GM21447 (cell line): ENCODE measurements around the gene IL9.

Source experiments
- ATAC-seq: cut with Tn5 transposase; IDR thresholded peaks from one replicate; pipeline ENCODE4 v1.9.1; 2021; ENCODE audit not compliant: unreplicated experiment

Gene IL9

DNA sequence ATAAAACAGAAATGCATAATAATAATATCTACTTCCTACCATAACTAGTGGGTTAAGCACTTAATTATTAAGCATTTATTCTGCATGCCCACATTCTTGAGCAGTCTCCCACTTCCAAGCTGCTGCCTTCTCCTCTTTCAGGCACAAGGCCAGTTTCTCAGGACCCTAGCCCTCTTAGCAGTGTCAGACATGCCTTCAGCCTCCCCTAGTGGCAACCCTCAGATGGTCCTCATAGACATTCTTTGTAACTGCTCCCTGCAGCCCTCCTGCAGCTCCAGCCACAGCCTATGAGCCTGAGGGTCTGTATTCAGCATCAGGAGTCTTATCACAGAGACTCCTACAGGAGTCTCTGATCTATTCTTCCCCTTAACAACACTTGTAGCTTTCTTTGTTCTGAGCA is 3.9 kb downstream of the IL9 start:
- ATAC-seq, result no peak

DNA sequence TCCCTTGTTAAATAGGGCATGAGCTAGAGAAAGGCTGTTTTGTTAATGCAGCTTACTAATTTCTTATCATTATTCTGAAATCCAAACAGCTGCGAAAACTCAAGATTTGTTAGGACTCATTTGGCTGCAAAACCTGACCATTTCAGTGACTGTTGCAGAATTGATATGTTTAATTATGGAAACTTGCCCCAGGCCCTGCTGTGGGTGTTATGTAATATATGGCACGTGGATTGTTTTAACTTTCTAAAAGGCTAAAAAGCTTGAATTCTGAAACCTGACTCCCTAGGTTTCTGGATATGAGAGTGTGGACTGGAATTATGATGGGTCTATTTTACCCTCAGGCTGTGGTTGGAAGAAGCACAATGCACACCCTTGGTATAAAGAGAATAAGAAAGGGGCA is 4.4 kb downstream of the IL9 start:
- ATAC-seq, result no peak

DNA sequence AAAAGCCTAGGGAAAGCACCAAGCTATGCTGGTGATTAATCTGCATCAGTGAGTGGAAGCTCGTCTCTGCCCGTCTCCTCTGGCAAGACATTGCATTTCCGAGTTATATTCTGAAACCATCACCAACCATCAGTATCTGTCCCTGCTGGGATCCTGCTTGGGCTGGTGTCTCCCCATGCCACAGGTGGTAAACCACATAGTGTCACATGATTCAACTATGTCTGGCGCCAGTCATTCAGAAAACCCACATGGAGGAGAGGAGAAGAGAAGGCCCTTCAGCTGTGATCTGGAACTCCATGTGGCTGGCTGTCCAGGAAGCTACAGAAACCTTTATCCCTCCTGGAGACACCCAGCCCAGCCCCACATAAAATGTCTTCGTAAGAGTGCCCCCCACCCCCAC is 4.8 kb downstream of the IL9 start:
- ATAC-seq, result peak; percentile 65

DNA sequence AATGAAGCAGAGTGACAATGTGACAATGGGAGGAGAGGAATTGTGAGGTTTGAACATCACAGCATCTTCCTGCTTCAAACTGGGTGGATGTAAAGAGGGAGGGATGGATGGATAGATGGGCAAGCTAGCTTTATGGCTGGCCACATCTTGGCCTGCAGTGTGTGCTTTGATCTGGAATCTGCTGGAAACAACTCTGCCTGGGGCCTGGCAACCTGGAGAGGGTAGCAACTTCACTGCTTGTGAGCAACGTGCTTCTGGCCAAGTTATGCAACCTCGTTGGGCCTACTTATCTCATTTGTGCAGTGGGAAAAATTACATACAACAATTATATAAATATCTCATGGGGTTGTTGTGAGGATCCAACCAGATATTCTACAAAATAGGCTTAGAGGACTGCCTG is 5.3 kb downstream of the IL9 start:
- ATAC-seq, result no peak

DNA sequence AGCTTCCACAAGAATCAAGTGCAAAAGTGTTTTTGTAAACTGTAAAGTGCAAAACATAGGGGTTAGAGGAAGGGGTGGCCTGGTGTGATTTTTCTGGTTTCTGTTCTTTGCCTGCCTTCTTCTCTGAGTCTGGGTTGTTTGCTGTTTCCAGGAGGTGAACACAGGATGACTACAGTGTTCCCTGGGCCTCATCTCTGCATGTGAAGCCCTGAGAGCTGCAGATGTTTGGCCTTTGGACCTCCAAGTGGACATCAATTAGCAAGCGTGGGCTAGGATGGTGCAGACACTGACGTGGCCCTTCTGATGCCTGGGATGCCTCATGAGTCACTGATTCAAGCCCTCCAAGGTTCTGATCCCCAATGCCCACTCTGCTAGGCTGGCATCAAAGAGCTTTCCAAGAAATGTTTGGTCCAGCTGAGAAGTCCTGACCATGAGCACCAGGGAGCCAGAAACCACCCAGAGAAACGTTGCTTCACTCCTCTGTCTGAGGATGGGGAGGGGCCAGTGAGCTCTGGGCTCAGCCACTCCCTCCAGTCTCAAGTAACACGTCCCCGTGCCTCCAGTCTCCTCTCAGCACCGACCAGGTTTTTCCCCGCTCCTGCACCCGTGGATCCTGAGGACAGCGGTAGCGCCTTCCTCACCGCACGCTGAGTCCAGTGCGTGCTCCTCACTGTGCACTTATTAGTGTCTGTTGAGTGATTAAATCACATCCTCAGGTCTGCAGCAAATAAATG is 7.6 kb downstream of the IL9 start:
- peak; percentile 7 for ATAC-seq

DNA sequence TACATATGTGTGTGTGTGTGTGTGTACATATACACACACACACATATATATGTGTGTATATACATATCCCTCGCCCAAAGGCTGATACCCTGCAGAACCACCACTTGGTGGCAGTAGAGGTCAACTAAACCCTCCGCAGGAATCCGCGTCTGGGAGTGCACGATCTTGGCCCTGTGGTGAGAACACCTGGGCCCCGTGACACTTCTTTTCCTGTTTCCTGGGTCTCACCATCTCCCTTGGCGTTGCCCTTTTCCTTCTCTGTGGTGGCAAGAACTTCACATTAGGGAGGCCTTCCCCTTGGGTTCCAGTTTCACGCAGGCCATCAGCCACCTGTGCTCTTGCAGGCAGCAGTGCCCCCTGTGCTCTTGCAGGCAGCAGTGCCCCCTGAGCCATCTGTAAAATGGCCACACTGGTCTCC is 8.2 kb downstream of the IL9 start:
- peak; percentile 91 for ATAC-seq

DNA sequence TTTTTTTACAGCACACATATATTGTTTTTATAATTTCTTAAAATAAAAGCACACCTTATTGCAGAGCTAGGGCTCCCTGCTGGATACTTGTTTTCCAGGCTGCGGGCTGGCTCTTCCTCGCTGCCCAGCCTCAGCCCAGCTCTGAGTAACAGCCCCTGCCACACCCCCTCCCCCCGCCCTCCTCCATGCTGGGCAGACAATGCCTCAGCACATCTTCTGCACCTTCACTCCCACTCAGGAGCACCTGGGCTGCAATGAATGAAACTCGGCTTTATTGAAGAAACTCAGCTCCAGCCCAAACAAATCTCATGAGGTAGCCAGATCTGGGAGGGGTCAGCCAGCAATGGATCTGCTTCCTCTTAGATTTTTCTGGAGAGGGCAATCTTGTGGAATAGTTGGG is 9.5 kb downstream of the IL9 start:
- no peak for ATAC-seq

DNA sequence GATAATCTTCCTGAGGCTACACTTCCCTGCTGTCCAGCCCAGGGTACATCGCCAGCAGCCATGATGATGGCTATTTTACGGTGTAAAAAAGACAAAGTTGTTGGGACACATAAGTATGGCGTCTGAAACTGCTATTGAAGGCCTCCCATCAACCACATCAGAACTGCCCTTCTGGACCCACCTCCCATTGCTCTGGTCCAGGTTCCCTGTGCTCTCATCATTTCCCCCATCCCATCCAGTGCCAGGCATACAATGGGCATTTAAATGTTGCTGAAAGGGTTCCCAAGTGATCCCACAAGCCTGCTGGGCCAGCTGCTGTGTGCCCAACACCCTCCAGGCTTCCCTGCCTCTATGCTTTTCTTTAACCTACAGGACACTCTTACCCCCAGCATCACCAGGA is 10.6 kb downstream of the IL9 start:
- no peak for ATAC-seq

DNA sequence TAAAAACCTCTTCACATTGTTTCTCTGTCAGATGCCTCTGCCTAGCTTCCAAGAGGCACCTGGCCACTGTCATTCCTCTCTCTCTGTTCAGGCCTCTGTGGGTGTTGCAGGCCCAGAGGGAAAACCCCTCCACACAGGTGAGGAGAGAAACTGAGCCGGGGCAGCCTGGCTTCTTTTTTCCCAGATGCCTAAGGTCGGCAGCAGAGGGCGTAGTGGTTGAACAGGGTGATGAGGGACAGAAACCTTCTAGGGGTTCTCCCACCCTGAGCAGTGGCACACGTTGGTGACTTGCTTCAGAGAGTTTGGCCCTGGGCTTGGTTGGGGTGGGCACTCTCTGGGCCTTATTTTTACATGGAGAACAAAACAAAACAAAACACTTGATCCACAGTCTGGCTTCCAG is 12.2 kb downstream of the IL9 start:
- no peak for ATAC-seq

DNA sequence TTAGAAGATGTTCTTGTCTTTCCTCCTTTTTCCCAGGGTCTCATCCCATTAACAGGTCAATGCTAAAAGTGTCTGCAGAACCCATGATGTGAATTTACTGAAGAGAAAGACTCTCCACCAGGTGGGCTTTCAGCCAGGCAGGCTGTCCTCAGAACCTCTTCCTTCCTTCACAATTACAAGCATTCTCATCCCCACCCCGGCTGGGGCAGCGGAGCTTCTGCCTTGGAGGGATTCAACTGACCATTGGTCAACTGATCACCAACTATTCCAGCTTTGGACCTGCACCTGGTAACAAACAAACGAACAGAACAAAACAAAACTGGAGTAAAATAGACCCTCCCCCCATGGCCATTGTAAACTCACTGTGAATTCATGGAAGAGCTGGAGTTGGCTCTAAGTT is 12.6 kb downstream of the IL9 start:
- ATAC-seq, result no peak

DNA sequence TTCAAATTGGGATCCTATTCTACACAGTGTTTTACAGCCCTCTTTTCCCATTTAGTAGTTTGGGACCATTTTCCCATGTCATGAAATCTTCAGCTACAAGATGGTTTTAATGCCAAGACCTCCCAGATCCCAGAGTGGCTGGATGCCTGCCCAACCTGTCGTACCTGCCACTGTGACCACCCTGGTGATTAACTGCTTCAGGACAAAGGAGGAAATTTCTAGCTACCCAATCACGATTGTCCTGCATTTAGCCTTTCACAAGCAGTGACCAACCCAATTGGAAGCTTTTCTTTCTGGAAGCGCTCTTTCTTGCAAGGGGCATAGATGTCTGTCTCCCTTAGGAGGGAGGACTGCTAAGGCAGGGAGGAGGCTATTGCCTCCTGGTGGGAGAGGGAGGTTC is 13.8 kb downstream of the IL9 start:
- no peak for ATAC-seq

DNA sequence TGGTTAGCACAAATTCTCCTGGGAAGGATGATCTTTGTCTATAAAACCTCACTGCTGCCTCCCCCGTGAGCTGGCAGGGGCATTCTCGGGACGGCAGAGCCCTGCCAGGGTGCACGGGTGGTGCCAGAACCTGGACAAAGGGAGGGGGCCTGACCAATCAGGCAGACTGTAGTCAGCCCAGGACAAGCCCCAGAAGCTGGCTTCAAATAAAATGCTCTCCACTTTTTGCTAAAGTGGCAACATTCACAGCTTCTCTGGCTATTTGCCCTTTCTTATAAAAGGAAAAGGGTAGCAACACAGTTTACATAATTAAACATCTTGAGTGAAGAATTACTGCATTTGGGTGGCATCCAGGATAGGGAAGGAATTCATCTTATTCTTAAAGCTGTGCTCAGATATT is 14.4 kb downstream of the IL9 start:
- ATAC-seq, result no peak

DNA sequence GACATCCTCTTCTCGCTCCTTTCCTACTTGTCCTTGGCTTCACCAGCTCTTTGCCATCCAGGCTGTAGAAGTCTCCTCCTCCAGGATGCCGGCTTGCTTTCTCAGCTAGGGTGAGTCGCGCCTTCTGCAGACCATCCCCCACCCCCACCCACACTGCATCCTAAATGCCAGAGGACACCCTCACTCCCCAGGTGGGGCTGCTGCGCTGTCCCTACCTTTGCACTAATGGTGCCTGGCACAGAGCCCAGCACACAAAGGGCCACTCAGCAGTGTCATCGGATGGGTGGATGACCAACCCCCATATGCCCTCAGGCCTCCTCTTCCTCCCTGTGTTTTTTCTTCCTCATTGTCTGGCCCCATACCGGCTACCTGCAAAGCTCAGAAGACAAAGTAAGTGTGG is 14.8 kb downstream of the IL9 start:
- ATAC-seq, result no peak

DNA sequence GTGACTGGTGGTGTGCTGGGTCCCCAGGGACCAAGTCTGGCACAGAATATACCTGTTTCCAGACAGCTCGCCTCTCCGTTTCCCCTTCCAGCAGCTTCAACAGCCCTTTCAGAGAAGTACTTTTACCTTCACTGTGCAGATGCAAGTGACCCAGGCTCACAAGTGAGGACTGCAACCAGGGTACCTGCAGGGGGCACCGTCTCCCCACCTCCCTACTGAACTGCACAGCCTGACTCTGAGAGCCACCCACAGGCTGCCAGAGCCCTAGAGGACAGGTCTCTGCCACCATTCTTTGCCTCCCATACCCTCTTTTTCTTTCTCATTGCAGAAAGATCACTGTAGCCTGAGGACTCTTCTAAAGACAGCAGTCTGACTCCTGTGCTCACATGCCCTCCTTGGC is 15.4 kb downstream of the IL9 start:
- ATAC-seq, result no peak

DNA sequence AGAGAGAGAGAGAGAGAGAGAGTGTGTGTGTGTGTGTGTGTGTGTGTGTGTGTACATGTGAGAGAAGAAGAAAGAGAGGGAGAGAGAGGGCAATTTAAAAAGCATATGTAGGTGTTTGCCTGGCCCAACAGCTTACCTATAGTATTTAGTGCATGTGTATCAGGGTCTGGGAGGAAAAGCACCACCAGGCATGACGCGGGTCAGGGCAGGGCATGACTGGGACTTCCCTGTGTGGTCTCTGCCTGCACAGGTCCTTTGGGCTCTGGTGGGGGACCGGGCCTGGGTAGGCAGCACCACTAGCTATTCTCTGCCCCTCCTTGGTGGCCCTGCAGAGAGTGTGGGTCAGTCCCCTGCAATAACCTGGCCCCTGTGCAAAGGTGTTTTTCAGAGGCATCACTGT is 16.1 kb downstream of the IL9 start:
- ATAC-seq, result no peak

DNA sequence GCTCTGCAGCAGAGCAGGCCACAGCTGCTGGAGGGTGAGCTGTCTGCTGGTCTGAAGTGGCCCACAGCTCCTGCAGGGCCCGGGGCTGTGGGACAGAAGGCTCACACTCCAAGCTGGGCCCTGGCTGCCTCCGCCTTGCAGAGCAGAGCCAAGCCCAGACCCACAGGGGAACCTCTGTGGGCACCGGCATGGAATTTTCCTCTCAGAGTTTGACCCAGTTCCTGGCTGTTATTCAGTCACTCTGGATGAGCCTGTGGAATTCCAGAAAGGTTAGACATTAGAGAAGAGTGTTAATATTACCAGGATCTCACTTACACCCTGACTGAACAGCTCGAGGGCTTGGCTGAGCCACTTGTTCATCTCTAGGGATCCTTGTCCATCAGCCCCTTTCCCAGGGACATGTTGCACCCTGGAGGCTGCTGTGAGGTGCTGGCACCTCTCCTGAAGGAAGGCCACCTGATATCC is 17.5 kb downstream of the IL9 start:
- ATAC-seq, result no peak

DNA sequence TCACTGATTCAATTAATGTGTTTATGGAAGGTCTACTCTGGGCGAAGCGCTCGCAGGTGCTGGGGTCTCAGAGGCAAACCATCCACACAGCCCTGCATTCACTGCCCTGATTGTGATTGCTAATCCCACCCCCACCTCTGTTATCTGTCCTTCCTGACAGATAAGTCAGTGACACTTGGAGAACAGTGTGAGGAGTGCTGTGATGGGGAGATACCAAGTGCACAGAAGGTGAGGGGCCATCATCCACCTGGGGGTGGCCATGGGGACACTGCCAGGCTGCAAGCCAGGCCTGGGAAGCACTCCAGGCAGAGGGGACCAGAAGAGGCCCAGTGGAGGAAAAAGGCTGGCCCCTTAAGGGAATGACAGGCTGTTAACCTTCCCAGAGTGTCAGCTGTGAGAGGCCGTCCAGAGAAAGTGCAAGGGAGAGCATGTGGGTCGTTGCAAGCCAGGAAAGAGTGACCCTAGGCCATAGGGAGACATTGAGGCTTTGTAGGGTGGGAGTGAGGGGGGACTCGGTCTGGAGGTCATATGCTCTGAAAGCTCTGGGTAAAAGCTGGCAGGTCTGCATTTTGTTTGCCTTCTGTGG is 18.0 kb downstream of the IL9 start:
- no peak for ATAC-seq

DNA sequence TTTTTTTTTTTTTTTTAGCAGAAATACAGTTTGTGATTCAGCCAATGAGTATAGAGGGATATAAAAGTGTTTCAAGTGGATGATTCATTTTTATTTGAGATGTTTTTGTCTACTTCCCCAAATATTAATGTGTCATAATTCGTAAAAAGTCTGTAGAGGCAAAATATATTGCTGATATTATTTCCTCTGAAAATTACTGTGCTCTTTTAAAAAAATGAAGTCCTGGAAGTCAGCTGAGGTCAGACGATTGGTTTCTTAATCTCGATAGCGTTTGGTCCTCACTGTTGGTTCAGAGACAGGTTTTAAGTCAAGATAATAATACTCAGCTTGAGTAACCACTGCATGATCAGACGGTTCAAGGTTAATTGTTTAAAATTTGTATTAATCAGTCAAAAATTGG is 19.5 kb downstream of the IL9 start:
- no peak for ATAC-seq

DNA sequence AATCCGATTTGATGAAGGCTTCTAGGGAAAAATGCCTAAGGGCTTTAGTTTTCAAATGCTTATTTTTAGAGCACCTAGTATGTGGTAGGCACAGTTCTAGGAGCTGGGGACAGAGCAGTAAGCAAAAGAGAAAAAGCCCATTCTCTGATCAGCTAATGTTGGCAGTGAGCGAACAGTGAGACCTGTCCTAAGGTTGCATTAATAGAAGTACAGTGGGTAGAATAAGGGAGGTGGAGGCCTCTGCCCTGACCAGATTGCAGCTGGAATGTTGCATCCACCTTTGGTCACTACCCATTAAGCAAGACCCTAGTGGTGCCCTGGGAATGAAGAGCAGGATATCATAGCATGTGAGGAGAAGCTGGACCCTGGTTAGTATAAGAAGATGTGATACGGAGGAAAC is 20.1 kb downstream of the IL9 start:
- no peak for ATAC-seq

DNA sequence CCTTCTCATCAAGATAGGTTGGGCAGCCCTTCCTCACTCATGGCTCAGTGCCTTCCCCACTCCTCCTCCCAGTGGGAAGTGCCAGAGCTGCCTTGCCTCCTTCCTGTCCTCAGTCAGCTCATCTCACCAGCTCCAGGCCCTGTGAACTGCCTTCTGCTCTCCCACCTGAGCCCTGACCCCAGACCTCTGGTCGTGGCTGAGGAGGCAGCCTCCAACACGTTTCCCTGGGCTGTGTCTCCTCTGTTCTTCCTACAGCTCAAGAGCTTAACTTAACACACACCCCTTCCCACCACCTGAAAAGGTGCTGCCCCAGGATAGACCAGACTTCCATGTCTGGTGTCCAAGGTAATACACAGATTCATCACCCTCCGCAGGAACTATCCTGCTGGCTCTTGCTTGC is 21.2 kb downstream of the IL9 start:
- no peak for ATAC-seq

DNA sequence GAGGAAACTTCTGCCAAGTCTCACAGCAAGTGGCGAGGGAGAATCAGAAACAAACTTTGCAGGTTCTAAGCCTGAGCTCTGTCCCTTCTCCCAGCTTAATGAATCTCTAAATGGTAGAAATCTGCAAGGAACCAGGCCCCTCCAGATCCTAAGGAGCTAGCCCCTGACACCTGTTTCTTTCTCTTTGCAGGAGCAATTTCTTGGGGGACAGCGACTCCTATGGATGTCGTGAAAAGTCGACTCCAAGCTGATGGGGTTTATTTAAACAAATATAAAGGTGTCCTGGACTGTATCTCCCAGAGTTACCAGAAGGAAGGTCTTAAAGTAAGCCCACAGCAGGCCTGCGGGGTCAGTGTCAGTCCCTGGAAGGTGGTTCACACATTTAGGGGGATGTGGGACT is 21.8 kb downstream of the IL9 start:
- ATAC-seq, result no peak

DNA sequence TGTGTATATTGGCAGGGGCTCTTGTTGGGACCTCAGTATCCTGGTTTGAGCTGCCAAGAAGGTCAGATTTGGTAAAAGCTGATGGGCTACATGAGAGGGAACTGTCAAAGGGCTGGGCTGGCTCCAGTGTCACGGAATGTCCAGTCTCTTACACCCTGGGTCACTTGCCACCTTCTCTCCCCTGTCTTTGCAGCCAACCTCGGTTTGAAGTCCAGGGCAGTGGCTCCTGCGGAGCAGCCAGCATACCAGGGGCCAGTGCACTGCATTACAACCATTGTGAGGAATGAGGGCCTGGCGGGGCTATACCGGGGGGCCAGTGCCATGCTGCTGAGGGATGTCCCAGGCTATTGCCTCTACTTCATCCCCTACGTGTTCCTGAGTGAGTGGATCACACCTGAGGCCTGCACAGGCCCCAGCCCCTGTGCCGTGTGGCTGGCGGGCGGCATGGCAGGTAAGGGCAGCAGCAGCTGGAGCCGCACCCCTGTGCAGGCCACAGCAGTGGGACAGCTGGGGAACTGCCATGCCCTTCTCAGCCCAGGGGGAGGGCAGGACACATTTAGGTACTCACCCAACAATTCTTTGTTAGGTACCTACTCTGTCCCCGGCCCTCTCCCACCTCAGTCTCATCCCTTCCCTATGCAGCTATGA is 24.2 kb downstream of the IL9 start:
- no peak for ATAC-seq

DNA sequence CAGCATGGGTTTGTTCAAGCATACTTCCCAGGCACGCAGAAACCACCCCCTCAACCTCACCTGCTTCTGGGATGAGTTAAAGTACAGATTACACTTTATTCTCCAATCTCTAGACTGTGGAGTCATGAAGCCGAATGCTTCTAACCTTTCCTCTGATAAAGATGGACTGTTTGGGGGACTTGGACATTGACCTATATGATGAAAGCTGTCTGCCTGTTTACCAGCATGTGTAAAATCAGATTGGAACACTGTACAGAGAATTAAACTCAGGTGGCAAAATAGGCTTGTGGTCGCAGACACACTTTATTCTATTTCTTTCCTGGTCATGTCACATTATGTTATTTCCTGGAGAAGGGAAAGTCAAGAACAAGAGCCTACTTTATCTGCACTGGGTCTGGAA is 25.7 kb downstream of the IL9 start:
- ATAC-seq, result no peak
